Neural progenitor cell (in vitro differentiated cells): ENCODE data around the gene LYRM1. TPM values are rescaled to one million over a fixed set of nuclear protein-coding genes. Genes with fewer than 3 reads are reported as not detected.
A peak's percentile ranks its signal among the peaks of the same experiment; 100 is the strongest.

ENCODE experiments used
- DNase-seq: peaks from one replicate; pipeline ENCODE4 v3.0.0-alpha.2; 2016; ENCODE audit warnings: low spot score
- H2AFZ ChIP-seq: fragments of 200-600 bp; sonication (generic); replicated peaks from 2 replicates; pipeline ENCODE4 v1.6.1; 2016; ENCODE audit warnings: antibody characterized with exemption
- H3F3A ChIP-seq: fragments of 200-600 bp; sonication (generic); 2 replicates; pipeline ENCODE4 v1.6.1; 2016; ENCODE audit warnings: antibody characterized with exemption, low read depth
- H3K27ac ChIP-seq: fragments of 200-600 bp; sonication (generic); 2 replicates; pipeline ENCODE4 v1.5.1; 2016; ENCODE audit warnings: mild to moderate bottlenecking
- H3K27me3 ChIP-seq: fragments of 200-600 bp; sonication (generic); 2 replicates; pipeline ENCODE4 v1.6.1; 2016; ENCODE audit warnings: mild to moderate bottlenecking, moderate library complexity
- H3K36me3 ChIP-seq: fragments of 200-600 bp; sonication (generic); 2 replicates; pipeline ENCODE4 v1.5.1; 2016
- H3K4me1 ChIP-seq: fragments of 200-600 bp; sonication (generic); 2 replicates; pipeline ENCODE4 v1.6.1; 2016; ENCODE audit warnings: mixed run types
- H3K4me2 ChIP-seq: fragments of 200-600 bp; sonication (generic); 2 replicates; pipeline ENCODE4 v1.6.1; 2016
- H3K4me3 ChIP-seq: fragments of 200-600 bp; sonication (generic); 2 replicates; pipeline ENCODE4 v1.5.1; 2016
- H3K79me2 ChIP-seq: fragments of 200-600 bp; sonication (generic); 2 replicates; pipeline ENCODE4 v1.6.1; 2016; ENCODE audit warnings: low read depth
- H3K9ac ChIP-seq: fragments of 200-600 bp; sonication (generic); 2 replicates; pipeline ENCODE4 v1.6.1; 2016
- H3K9me3 ChIP-seq: fragments of 200-600 bp; sonication (generic); 2 replicates; pipeline ENCODE4 v1.5.1; 2016; ENCODE audit warnings: low read depth
- H4K20me1 ChIP-seq: fragments of 200-600 bp; sonication (generic); 2 replicates; pipeline ENCODE4 v1.6.1; 2016; ENCODE audit warnings: low read depth
- H3K27ac Mint-ChIP-seq: 3 replicates; pipeline ENCODE4 v1.8.0; 2021; ENCODE audit warnings: mixed read lengths
- H3K27me3 Mint-ChIP-seq: 2 replicates; pipeline ENCODE4 v1.8.0; 2022; ENCODE audit warnings: low read depth, mild to moderate bottlenecking, inconsistent platforms, moderate library complexity, mixed read lengths; ENCODE audit not compliant: insufficient read depth
- H3K36me3 Mint-ChIP-seq: 3 replicates; pipeline ENCODE4 v1.8.0; 2021; ENCODE audit warnings: mixed read lengths
- H3K4me1 Mint-ChIP-seq: 3 replicates; pipeline ENCODE4 v1.8.0; 2021; ENCODE audit warnings: mixed read lengths
- H3K4me3 Mint-ChIP-seq: 3 replicates; pipeline ENCODE4 v1.8.0; 2021; ENCODE audit warnings: mild to moderate bottlenecking, moderate library complexity, mixed read lengths
- H3K9me3 Mint-ChIP-seq: 3 replicates; pipeline ENCODE4 v1.8.0; 2020; ENCODE audit warnings: mixed read lengths
- EZH2 ChIP-seq: fragments of 200-600 bp; sonication (generic); IDR thresholded peaks from 2 replicates; pipeline ENCODE4 v1.6.1; 2017; ENCODE audit warnings: antibody characterized with exemption, mild to moderate bottlenecking, moderate library complexity
- EZH2phosphoT487 ChIP-seq: fragments of 200-600 bp; sonication (generic); IDR thresholded peaks from 2 replicates; pipeline ENCODE4 v1.6.1; 2017; ENCODE audit warnings: antibody characterized with exemption
- total RNA-seq: library from RNA; depleted of rRNA; stranded (reverse); fragments of >200 nt; gene quantifications from 2 replicates; pipeline ENCODE4 v1.2.3, GENCODE V29; 2015; ENCODE audit warnings: low replicate concordance
- TF ChIP-seq, protein P1 (sequence below): fragments of 200-600 bp; sonication (generic); IDR thresholded peaks from 2 replicates; pipeline ENCODE4 v1.5.1; 2017; ENCODE audit warnings: antibody characterized with exemption, mild to moderate bottlenecking

Gene LYRM1
- total RNA-seq, 1 donor from 2014 or later = 61.8 TPM

DNA sequence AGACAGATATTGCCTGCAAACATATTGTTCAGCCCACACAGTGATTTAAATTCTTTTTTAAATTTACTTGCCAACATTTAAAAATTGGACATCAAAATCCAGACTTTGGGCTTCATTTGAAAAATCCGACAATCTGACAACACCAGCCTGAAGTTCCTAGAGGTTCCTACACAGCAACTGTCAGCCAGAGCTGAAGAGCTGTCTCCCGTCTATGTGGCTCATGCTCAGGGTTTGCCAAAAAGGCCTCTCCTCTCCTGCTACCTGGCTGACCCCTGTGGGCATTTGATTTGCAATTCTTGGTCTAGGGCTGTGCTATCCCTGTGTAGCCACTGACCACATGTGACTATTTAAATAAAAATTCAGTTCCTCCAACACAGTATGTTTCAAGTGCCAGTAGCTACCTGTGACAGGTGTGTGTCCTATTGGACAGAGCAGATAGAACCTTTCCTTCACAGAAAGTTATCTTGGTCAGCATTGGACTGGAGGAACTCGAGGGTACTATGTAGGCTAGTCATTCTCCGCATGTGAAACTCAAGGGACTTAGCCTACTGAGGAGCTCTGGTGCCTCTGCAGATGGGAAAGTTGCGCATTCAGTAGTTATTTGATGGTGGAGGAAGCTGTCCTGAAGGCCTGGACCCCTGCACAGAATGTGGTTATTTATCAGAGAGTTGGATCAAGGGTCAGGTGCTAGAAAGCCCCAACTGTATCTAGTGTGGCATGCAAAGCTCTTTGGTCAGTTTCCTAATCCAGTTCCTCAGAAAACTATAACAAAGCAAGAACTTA, 2.7 kb downstream of the LYRM1 start:
- no peak for DNase-seq
- Mint-ChIP-seq H3K4me3 (peak overlapping the region; percentile 40), H3K27me3 (peaks cover 2% of the 10 kb centered on the region), H3K27ac (no peak overlapping the region), H3K36me3 (no peaks in the 10 kb centered on the region), H3K4me1 (peaks cover 35% of the 10 kb centered on the region), H3K9me3 (no peaks in the 10 kb centered on the region)
- Histone ChIP-seq H2AFZ (no peak overlapping the region), H3K9ac (no peak overlapping the region), H3K27ac (no peak overlapping the region), H3K4me2 (peak overlapping the region; percentile 76), H3K27me3 (no peaks in the 10 kb centered on the region), H3K4me3 (no peak overlapping the region), H4K20me1 (peaks cover 25% of the 10 kb centered on the region), H3K4me1 (peaks cover 32% of the 10 kb centered on the region), H3F3A (peaks cover 6% of the 10 kb centered on the region), H3K36me3 (no peaks in the 10 kb centered on the region), H3K79me2 (peaks cover 60% of the 10 kb centered on the region), H3K9me3 (no peaks in the 10 kb centered on the region)
- TF ChIP-seq EZH2 = no peak

DNA sequence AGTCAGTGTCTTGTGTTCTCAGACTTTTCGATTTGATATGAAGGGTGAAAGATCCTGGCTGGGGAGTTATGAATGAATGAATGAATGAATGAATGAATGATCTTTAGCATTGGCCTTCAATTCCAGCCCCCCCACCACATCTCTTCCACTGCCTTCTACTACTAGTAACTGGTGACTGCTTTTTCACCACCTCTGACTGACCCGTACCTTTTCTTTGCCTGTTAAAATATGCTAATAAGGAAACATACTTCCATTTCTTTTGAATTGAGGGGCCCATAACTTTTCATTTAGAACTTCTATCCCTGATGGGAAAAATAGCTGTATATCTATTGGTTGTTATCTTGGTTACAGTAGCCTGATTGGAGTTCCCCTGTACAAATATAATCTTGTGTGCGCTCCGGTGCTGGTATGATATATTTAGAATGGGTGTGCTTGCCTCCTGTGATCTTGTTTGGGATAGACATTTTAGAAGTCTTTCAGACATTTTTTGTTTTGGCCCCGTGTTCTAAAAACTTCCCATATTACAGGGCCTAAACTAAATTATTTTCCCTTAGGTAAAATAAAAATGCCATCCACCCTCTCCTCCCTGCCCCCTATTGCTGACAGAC, 3.4 kb downstream of the LYRM1 start:
- Histone ChIP-seq H3K9me3 (no peaks in the 10 kb centered on the region), H4K20me1 (peaks cover 20% of the 10 kb centered on the region), H3K4me2 (no peak overlapping the region), H3K9ac (no peak overlapping the region), H3K4me3 (no peak overlapping the region), H3K79me2 (peaks cover 53% of the 10 kb centered on the region), H3K27me3 (no peaks in the 10 kb centered on the region), H3K4me1 (peaks cover 25% of the 10 kb centered on the region), H2AFZ (no peak overlapping the region), H3F3A (peaks cover 6% of the 10 kb centered on the region), H3K36me3 (no peaks in the 10 kb centered on the region), H3K27ac (no peak overlapping the region)
- Mint-ChIP-seq H3K9me3 (no peaks in the 10 kb centered on the region), H3K4me1 (peaks cover 31% of the 10 kb centered on the region), H3K4me3 (no peak overlapping the region), H3K27me3 (peaks cover 2% of the 10 kb centered on the region), H3K27ac (no peak overlapping the region), H3K36me3 (no peaks in the 10 kb centered on the region)
- TF ChIP-seq EZH2 (no peak), EZH2phosphoT487 (no peak)
- TF ChIP-seq, protein P1, sequence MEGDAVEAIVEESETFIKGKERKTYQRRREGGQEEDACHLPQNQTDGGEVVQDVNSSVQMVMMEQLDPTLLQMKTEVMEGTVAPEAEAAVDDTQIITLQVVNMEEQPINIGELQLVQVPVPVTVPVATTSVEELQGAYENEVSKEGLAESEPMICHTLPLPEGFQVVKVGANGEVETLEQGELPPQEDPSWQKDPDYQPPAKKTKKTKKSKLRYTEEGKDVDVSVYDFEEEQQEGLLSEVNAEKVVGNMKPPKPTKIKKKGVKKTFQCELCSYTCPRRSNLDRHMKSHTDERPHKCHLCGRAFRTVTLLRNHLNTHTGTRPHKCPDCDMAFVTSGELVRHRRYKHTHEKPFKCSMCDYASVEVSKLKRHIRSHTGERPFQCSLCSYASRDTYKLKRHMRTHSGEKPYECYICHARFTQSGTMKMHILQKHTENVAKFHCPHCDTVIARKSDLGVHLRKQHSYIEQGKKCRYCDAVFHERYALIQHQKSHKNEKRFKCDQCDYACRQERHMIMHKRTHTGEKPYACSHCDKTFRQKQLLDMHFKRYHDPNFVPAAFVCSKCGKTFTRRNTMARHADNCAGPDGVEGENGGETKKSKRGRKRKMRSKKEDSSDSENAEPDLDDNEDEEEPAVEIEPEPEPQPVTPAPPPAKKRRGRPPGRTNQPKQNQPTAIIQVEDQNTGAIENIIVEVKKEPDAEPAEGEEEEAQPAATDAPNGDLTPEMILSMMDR = no peak
- no peak for DNase-seq

DNA sequence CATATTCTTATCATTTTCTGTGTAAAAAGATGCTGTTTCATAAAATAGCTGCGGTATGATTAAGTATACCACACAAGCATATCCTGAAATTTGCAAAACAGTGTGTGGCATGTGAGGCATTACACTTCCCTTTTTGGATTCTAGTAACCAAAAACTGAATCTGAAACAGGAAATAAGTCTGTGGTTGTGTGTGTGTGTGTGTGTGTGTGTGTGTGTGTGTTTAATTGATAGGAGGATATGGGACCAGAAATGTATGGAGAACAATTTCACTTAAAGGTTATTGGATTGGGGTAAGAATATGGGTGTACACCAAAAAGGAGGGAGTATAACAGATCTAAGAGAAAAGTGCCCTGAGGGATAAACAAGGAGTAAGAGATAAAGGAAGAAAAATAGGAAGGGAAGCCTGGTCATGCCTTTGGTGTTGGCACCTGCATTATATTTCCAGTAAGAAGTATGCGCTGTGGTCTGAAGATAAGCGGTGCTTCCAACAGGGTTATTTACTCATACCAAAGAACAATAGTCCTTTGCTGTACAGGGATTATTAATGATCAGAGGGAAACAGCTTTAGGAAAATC, 4.0 kb downstream of the LYRM1 start:
- peaks cover 47% of the 10 kb centered on the region for H3K79me2 ChIP-seq
- no peak overlapping the region for H3K4me3 Mint-ChIP-seq
- no peaks in the 10 kb centered on the region for H3K36me3 Mint-ChIP-seq
- no peak overlapping the region for H3K4me3 ChIP-seq
- peaks cover 20% of the 10 kb centered on the region for H4K20me1 ChIP-seq
- H3K27ac ChIP-seq = no peak overlapping the region
- no peaks in the 10 kb centered on the region for H3K27me3 ChIP-seq
- no peak for DNase-seq
- H3K4me1 ChIP-seq = peaks cover 22% of the 10 kb centered on the region
- no peak overlapping the region for H2AFZ ChIP-seq
- TF ChIP-seq, protein P1 = no peak
- TF ChIP-seq EZH2phosphoT487 = no peak
- no peak for TF ChIP-seq EZH2
- H3K9me3 Mint-ChIP-seq = no peaks in the 10 kb centered on the region
- peaks cover 26% of the 10 kb centered on the region for H3K4me1 Mint-ChIP-seq
- no peaks in the 10 kb centered on the region for H3K36me3 ChIP-seq
- peaks cover 2% of the 10 kb centered on the region for H3K27me3 Mint-ChIP-seq
- no peaks in the 10 kb centered on the region for H3K9me3 ChIP-seq
- no peak overlapping the region for H3K27ac Mint-ChIP-seq
- H3K4me2 ChIP-seq = peak overlapping the region; percentile 12
- H3F3A ChIP-seq = peaks cover 6% of the 10 kb centered on the region
- H3K9ac ChIP-seq = no peak overlapping the region

DNA sequence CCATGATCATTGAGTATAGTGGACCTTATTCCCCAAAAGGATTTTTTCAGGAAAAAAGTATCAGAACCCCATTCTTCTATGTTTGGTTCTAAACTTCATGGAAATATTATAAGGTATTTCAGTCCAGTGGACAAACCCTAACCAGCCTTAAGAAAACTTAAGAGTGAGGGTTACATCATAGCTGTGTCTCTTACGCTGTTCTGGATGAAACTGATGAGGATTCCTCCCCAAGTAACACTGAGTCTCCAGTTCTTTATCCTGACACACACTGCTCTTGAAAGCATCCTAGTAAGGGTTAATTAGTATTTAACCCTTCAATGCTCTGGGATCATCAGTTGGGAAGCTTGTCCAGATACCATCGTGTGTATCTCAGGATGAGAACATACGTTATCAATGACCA, 5.0 kb downstream of the LYRM1 start:
- Histone ChIP-seq H3K27ac (no peak overlapping the region), H3F3A (peaks cover 6% of the 10 kb centered on the region), H3K79me2 (peaks cover 44% of the 10 kb centered on the region), H3K4me1 (peaks cover 22% of the 10 kb centered on the region), H3K4me2 (peak overlapping the region; percentile 12), H3K27me3 (no peaks in the 10 kb centered on the region), H3K9ac (no peak overlapping the region), H3K9me3 (no peaks in the 10 kb centered on the region), H3K36me3 (no peaks in the 10 kb centered on the region), H4K20me1 (peaks cover 20% of the 10 kb centered on the region), H2AFZ (no peak overlapping the region), H3K4me3 (no peak overlapping the region)
- Mint-ChIP-seq H3K27ac (no peak overlapping the region), H3K4me1 (peaks cover 26% of the 10 kb centered on the region), H3K4me3 (no peak overlapping the region), H3K27me3 (no peaks in the 10 kb centered on the region), H3K9me3 (no peaks in the 10 kb centered on the region), H3K36me3 (no peaks in the 10 kb centered on the region)
- DNase-seq = no peak
- TF ChIP-seq EZH2 = no peak
- TF ChIP-seq EZH2phosphoT487 = no peak
- TF ChIP-seq, protein P1 = no peak
